ENCODE results near the gene UGT1A7.

The UGT1A7 gene

GRCh38 chr2:233772583-233772982 lies 90.9 kb downstream of the UGT1A7 start:
- no peak for TF ChIP-seq TAF1 (IDR thresholded peaks at IDR 0.05; ENCODE audit: low read depth)
- TF ChIP-seq EGR1 (IDR thresholded peaks at IDR 0.05), result no peak
- TF ChIP-seq FOXM1 (IDR thresholded peaks at IDR 0.05; ENCODE audit: borderline replicate concordance, low read depth), result no peak
- no peak for TF ChIP-seq TEAD4 (IDR thresholded peaks at IDR 0.05)
- TF ChIP-seq NFIC (IDR thresholded peaks at IDR 0.05), result no peak
- TF ChIP-seq CEBPB (IDR thresholded peaks at IDR 0.05), result no peak
- TF ChIP-seq YY1 (IDR thresholded peaks at IDR 0.05; ENCODE audit: low read depth), result no peak
- TF ChIP-seq RAD21 (IDR thresholded peaks at IDR 0.05; ENCODE audit: low read depth), result no peak
- TF ChIP-seq REST (IDR thresholded peaks at IDR 0.05; ENCODE audit: low read depth), result no peak
- no peak for TF ChIP-seq ZBTB7A (IDR thresholded peaks at IDR 0.05; ENCODE audit: low read depth)
- no peak for TF ChIP-seq MAX (IDR thresholded peaks at IDR 0.05)

- TF ChIP-seq USF1 (IDR thresholded peaks at IDR 0.05) (no peak), ZBTB7A (IDR thresholded peaks at IDR 0.05; ENCODE audit: low read depth) (no peak), MAX (IDR thresholded peaks at IDR 0.05) (no peak), TAF1 (IDR thresholded peaks at IDR 0.05; ENCODE audit: low read depth) (no peak), EGR1 (IDR thresholded peaks at IDR 0.05) (no peak), CEBPB (IDR thresholded peaks at IDR 0.05) (no peak), RAD21 (IDR thresholded peaks at IDR 0.05; ENCODE audit: low read depth) (no peak)
These were observed 92.2 kb downstream of the UGT1A7 start for GRCh38 chr2:233773854-233774253.

- TF ChIP-seq ZBTB7A (IDR thresholded peaks at IDR 0.05; ENCODE audit: low read depth) (no peak), MAX (IDR thresholded peaks at IDR 0.05) (no peak), REST (IDR thresholded peaks at IDR 0.05; ENCODE audit: low read depth) (no peak), CREB1 (IDR thresholded peaks at IDR 0.05; ENCODE audit: low read depth) (no peak), EGR1 (IDR thresholded peaks at IDR 0.05) (no peak), TEAD4 (IDR thresholded peaks at IDR 0.05) (no peak), RAD21 (IDR thresholded peaks at IDR 0.05; ENCODE audit: low read depth) (no peak), CEBPB (IDR thresholded peaks at IDR 0.05) (no peak), USF1 (IDR thresholded peaks at IDR 0.05) (no peak), TCF12 (IDR thresholded peaks at IDR 0.05; ENCODE audit: low read depth) (no peak), NFIC (IDR thresholded peaks at IDR 0.05) (no peak), EP300 (IDR thresholded peaks at IDR 0.05; ENCODE audit: borderline replicate concordance) (no peak), TAF1 (IDR thresholded peaks at IDR 0.05; ENCODE audit: low read depth) (no peak), YY1 (IDR thresholded peaks at IDR 0.05; ENCODE audit: low read depth) (no peak)
These were observed 93.7 kb downstream of the UGT1A7 start for GRCh38 chr2:233775414-233775813.

GRCh38 chr2:233778030-233778429 lies 96.3 kb downstream of the UGT1A7 start, which contains the start of gene MROH2A:
Gene MROH2A, plus strand, starts transcription at chr2:233778330. Its CDS starts 1,029 bp downstream, at chr2:233779359.
- TF ChIP-seq USF1 (IDR thresholded peaks at IDR 0.05) (no peak), MAX (IDR thresholded peaks at IDR 0.05) (no peak), FOXM1 (IDR thresholded peaks at IDR 0.05; ENCODE audit: borderline replicate concordance, low read depth) (no peak), RAD21 (IDR thresholded peaks at IDR 0.05; ENCODE audit: low read depth) (no peak), TAF1 (IDR thresholded peaks at IDR 0.05; ENCODE audit: low read depth) (no peak), CEBPB (IDR thresholded peaks at IDR 0.05) (no peak), NFIC (IDR thresholded peaks at IDR 0.05) (no peak), YY1 (IDR thresholded peaks at IDR 0.05; ENCODE audit: low read depth) (no peak), EP300 (IDR thresholded peaks at IDR 0.05; ENCODE audit: borderline replicate concordance) (no peak), ZBTB7A (IDR thresholded peaks at IDR 0.05; ENCODE audit: low read depth) (no peak), EGR1 (IDR thresholded peaks at IDR 0.05) (no peak), REST (IDR thresholded peaks at IDR 0.05; ENCODE audit: low read depth) (no peak), TEAD4 (IDR thresholded peaks at IDR 0.05) (no peak), CREB1 (IDR thresholded peaks at IDR 0.05; ENCODE audit: low read depth) (no peak), TCF12 (IDR thresholded peaks at IDR 0.05; ENCODE audit: low read depth) (no peak)
